HL-60/S4 treated with phorbol 12-myristate 13-acetate at 8.2 ng/mL for 4 days and 3 days (cell line): ENCODE results near the gene ETV7.
"Not testable (repeated sequence)": the region's sequence is repeated elsewhere in the genome, so short reads cannot be mapped to it uniquely, and the experiment has no call there.

Experiments
- in situ Hi-C: fragments of 300-500 bp; cut with MboI; formaldehyde crosslinking; loops from 2 replicates; pipeline ENCODE4 v1.15.0; 2022; ENCODE audit warnings: low sequenced_read_pairs

Gene ETV7

DNA sequence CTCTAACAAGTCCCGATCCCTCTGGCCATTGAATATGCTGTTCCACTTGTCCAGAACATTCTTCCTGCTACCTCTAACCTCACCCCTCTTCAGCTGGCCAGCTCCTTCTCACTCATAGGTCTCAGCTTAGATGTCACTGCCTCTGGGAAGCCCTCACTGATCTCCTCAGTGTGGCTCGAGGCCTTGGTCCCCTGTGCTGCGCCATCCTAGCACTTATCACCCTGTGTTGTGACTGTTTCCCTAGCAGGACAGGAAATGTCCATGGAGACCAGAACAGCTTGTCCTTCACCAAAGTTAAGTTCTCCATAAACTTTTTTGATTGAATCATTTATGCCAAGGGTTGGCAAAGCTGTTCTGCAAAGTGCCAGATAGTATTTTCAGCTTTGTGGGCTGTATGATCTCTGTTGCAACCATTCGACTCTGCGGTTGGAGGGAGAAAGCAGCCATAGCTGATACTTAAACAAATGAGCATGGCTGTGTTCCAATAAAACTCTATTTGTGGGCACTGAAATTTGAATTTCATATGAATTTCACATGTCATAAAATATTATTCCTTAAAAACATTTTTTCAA is 44.3 kb downstream of the ETV7 start:
- in situ Hi-C loops = no loop called here

DNA sequence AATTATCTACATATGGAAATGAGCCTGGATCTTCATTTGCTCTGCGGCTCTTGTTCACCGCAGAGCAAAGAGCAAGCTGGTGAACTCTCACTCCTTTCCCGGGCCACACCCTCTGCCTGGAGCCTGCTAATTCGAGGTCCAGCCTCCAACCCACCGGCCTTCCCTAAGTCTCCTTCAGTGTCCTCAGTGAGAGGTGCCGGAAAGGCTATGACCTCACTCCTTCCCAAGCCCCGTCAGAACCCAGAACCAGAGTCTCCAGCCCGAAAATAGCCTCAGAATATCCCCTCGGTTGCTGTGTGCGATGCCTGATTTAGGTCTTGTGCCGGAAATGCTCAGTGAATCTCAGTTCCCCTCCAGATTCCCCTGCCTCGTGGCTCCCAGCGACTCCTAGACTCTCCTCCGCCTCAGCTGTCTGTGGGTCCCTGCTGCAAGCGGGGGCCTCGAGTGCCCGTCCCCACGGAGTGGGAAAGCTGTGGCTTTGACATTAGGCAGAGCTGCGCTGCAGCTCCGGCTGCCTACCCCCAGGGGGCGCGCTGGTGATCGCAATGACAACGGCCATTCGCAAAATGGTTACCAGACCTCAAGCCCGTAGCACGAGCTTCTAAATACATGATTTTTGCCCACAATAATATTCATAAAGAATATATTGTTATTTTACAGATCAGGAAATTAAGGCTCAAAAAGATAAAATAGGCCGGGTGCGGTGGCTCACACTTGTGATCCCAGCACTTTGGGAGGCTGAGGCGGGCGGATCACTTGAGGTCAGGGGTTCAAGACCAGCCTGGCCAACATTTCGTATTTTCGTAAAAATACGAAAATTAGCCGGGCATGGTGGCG is 46.6 kb downstream of the ETV7 start:
- in situ Hi-C loops = no loop called here

GRCh38 chr6:36340306-36340617 is 47.2 kb downstream of the ETV7 start:
- in situ Hi-C loops = no loop called here

DNA sequence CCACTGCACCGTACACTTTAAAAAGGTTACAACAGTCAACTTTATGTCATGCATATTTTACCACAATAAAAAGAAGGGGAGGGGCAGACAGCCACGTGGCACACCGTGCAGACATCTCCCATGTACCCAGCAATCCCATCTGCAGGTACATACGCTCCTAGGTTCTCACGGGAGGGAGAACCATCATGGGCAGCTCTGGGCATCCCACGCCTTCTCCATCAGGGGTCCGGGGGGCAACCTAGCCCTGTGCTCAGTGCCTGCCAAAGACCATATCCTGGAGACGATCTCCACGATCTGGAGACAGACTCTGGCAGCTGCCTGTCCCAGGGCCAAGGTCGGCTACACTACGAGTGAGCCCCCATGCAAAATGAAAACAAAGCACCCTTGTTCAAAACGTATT is 48.3 kb downstream of the ETV7 start:
- in situ Hi-C loops = no loop called here

- in situ Hi-C loops = not testable (repeated sequence)
Measured at GRCh38 chr6:36338223-36338622, 49.2 kb downstream of the ETV7 start.

GRCh38 chr6:36337814-36338213 is 49.7 kb downstream of the ETV7 start:
- in situ Hi-C loops = no loop called here

DNA sequence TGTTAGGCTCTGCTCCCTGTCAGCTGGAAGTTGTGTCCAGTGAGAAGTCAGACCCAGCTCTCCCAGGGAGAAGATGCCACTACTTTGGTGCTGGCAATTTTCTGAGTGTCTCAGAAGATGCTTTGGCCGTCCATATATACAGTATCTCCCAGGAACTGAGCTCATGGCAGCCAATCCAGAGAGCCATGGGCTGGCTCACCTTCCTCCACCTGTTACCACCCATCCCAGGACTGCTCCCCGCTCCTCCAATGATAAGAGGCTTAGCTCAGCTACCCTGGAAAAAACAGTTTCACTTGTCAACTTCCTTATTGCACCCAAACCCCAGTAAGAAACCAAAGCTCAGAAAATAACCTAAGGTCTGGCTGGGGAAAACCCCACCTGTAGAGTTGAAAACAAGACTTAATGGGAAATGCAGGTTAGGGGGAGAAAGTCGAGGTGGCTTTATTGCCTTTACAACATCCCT is 50.7 kb downstream of the ETV7 start, which contains the start of gene BNIP5:
BNIP5 (minus strand) TSS at position 110 of the 463 bp plus-strand sequence. CDS start 6,198 bp downstream, outside the sequence.
- in situ Hi-C loops = no loop called here

DNA sequence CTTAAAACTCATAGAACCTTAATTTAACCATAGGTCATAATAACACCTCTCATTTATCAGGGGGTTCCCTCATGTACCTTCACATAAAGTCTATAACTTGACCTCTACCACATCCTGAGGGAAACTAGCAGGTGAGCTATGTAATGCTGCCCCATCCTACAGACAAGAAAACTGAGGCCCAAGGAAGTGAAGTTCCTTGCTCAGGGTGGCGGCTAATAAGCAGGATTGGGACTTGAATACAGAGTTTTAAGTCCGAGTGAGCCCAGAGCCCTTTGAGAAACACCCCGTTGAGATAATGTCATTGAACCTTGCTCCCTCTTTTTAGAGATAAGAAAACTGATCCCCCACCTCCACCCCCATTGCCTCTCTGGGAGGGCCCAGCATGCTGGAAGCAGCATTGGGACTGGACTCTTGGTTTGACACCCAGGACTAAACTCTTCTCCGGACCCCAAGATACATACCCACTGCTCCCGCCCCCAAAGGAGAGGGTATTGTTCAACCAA is 51.2 kb downstream of the ETV7 start:
- in situ Hi-C loops = no loop called here

- in situ Hi-C loops = no loop called here
Measured at GRCh38 chr6:36335465-36336207, 51.8 kb downstream of the ETV7 start.

DNA sequence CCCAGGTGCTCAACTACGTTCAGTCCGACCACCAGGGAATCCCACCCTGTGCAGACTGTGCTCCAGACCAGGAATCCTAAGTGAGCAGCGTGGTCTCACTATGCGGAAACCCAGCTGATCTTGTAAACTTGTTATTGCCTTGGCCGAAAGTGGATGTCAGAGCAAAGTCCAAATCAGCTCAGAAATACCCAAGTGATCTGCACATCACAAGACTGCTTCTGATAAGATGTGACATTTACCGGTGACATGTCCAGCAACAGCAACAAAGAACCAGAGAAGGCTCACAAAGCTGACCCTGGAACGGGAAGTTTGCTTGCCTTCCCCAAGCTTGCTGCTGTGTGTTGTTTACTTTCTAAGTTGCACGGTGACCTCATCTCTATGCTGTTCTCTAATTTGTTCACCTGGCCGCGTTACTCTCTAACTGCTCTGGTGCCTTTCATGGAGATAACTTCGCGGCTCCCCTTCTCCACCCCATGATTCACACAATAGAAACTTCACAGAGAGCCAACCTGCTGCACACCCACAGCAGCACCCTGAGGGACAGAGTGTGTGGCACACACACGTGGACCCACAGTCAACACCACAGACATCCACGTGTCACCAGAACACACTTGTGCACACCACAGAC is 52.5 kb downstream of the ETV7 start:
- in situ Hi-C loops = no loop called here

GRCh38 chr6:36333931-36334725 is 53.3 kb downstream of the ETV7 start:
- in situ Hi-C loops = no loop called here

DNA sequence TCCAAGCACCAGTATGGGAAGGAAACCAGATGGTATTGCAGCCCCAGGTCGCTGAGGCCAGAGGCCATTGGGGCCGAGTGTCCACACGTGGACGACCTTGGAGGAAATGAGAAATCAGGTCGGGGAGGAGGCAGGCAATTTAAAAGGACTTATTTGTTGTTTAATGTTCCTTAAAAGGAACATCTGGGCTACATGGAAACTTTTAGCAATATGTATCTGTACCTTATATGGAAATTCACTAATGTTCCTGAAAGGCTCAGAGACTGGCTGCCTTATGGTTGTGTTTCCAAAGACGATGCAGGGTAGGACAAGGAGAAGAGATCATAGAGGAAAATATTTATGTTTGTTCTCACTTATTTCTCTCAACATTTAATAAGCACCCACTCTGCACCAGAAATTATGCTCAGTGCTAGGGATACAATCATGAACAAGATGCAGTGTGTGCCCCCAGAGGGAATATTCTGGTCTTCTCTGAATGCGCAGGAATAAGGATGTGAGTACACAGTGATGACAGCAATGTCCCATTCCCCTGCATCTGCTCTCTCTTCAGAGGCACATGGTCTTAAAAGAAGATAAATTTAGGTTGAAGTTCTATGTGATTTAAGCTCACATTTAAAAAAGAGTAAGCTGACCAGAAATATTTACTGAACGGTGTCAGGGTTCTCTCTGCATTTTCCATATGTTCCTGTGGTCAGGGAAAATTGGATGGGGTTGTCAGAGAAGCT is 54.1 kb downstream of the ETV7 start:
- in situ Hi-C loops = no loop called here

DNA sequence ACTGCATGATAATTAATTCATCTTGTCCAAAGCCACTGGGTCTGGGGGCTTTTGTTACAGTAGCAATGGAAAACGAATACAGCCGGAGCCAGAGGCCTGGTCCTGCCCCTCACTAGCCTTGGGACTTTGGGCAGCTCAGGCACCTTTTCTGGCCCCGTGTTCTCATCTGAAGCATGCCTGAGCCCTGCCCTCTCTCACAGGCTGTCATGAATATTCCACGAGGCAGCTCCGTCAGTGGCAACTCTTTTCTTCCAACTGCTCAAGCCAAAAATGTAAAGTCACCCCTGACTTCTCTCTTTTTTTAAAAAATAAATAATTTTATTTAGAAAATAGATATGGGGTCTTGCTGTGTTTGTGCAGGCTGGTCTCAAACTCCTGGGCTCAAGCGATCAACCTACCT is 56.1 kb downstream of the ETV7 start:
- in situ Hi-C loops = no loop called here

DNA sequence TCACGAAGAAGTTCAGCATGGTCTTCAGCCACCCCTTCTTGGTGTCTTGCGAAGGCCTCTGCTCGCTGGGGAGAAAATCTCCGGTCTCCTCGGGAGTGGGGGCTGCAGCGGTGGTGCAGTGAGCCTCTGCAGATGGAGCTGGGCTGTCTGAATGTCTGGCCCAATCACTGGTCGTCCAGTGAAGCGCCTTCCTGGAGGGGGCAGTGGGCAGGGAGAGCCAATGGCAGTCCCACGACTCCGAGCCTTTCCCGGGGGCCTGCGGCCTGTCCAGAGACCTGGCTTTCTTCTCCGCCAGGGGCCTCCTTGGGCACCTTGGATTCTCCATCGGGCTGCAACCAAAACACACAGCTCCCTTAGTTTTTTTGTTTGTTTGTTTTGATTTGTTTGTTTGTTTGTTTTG is 57.1 kb downstream of the ETV7 start:
- in situ Hi-C loops = no loop called here

DNA sequence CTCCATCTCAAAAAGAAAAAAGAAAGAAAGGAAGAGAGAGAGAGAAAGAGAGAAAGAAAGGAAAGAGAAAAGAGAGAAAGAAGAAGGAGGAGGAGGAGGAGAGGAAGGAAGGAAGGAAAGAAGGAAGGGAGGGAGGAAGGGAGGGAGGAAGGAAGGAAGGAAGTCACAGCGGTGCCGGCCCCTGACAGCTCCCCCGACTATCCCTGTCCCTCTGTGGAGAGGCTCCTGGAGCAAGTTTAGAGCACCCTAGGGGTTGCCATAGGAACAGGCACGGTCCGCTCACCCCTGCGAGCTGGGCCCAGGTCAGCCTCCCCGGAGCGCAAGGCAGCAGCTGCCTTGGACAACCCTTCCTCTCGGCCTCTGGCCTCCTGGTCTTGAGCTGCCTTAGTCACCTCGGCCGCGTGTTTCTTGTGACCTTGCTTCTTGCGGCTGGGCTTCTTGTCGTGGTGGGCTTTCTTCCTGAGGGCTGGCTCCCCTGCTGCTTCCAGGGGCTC is 57.6 kb downstream of the ETV7 start:
- in situ Hi-C loops = no loop called here

GRCh38 chr6:36328600-36328999 is 58.9 kb downstream of the ETV7 start:
- in situ Hi-C loops = no loop called here

DNA sequence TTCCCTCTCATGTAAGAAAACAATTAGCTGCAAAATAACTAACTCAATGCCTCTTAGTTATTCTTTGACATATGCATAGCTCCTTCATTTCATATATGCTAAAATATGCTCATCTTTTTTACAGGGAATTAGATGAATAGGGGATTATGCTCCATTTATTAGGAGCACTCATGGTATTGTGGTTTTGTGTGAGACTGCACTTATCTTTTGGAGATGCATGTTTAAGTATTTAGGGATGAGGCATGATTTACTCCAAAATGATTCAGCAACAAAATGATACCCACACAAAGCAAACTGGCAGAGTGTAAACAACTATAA is 59.6 kb downstream of the ETV7 start:
- in situ Hi-C loops = no loop called here

DNA sequence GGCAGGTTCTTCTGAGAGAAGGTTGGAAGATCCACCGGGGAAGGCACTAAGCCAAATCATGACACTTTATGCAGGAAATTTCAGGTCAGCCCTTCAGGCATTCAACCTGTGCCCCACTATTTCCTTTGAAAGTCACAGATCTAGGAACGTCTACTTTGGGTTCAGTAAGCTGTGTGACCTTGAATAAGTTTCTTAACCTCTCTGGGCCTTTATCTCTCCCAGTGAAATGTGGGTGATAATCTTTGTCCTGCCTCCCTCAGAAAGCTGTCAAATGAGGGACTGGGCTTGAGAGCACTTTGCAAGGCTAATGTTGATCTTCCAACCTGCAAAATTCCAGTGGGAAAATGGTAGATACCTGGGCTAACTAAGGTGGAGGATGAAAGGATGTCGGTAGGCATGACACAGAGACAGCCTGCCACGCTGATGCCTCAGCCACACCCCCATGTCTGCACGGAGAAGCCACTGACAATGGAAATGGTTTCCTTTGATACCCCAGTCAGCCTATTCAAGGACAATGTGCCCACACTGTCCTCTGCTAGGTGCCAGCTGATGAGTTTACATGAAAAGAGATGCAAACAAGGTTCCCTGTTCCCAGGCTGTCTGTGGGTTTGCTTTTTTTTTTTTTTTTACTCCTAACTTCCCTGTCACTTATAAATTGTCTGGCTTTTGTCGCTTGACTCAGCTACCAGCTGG is 60.1 kb downstream of the ETV7 start:
- in situ Hi-C loops = no loop called here

DNA sequence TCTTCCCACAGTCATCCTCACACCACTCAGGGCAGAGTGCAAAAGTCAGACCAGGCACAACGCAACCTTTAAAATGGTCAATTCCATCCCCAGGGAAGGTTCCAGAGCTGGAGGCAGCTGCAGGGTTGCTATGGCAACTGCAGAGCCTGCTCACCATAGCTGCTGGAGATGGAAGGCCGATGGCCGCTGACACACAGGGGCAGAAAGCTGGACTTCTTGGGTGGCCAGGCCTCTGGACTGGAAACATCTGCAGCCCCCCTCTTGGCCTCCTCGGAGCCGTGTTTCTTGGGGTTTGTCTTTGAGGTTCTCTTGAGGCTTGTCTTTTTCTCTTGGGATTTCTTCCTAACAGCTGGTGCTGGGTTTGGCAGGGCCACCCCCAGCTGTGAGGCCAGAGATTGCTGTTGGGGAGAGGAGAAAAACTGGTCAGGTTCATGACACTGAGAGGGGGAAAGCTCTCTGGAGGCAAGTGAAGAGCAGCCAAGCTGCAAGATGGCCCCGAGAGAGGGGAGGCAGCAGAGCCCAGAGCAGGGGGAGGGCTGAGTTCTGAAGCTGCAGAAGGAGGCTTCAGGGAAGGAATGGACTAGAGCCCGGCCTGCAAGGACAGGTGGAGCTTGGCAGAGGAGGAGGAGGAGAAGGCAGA is 61.0 kb downstream of the ETV7 start:
- in situ Hi-C loops = no loop called here
